Muscle layer of duodenum (tissue), 2 donors: ENCODE measurements around the gene SMG6.
"Not testable (repeated sequence)": the region's sequence is repeated elsewhere in the genome, so short reads cannot be mapped to it uniquely, and the experiment has no call there.

ENCODE experiments used
- H3K27ac ChIP-seq: one replicate; pipeline ENCODE4 v1.7.0; 2013; ENCODE audit warnings: mild to moderate bottlenecking, low read length
- H3K27me3 ChIP-seq: one replicate; pipeline ENCODE4 v1.7.0; 2013; ENCODE audit warnings: low read depth, mild to moderate bottlenecking, control low read depth, low read length
- H3K36me3 ChIP-seq, 2 donors: one replicate each; pipeline ENCODE4 v1.7.0; 2013; ENCODE audit warnings: low read length in 2 of 2, control low read depth in 1 of 2, mild to moderate bottlenecking in 1 of 2; ENCODE audit not compliant: insufficient read depth in 2 of 2, control insufficient read depth in 1 of 2
- H3K4me1 ChIP-seq, 2 donors: one replicate each; pipeline ENCODE4 v1.7.0; 2013; ENCODE audit warnings: low read length in 2 of 2, mild to moderate bottlenecking in 2 of 2, control low read depth in 1 of 2, moderate library complexity in 1 of 2; ENCODE audit not compliant: insufficient read depth in 2 of 2, control insufficient read depth in 1 of 2
- H3K4me3 ChIP-seq, 2 donors: one replicate each; pipeline ENCODE4 v1.7.0; 2013; ENCODE audit warnings: low read length in 2 of 2, low read depth in 1 of 2, mild to moderate bottlenecking in 1 of 2
- H3K9me3 ChIP-seq, 2 donors: one replicate each; pipeline ENCODE4 v1.7.0; 2013; ENCODE audit warnings: low read length in 2 of 2, control low read depth in 1 of 2, mild to moderate bottlenecking in 1 of 2; ENCODE audit not compliant: control insufficient read depth in 1 of 2
- donor health status: healthy.

SMG6 gene

DNA sequence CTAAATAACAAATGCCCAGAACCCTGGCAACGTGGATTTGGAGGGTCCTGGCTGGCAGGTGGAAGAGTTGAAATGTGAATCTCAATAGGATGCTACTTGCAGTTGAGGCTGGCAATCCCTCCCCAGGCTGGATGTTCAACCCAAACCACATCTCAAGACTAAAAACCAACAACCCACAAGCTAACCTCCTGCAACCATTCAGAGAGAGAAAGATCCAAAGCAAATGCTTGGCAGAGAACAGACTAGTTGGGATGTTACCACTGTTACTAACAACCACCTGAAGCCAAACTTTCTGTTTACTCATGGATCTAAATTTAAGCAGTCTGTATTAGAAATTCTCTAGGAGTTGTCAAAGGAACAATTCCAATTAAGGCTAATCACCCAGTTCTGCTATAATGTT is 27.9 kb downstream of the SMG6 start:
- no peaks in the 10 kb centered on the region for H3K9me3 ChIP-seq
- H3K27me3 ChIP-seq, result no peaks in the 10 kb centered on the region
- no peaks in the 10 kb centered on the region for H3K4me1 ChIP-seq
- peaks cover 22 to 31% of the 10 kb centered on the region in 2 donors for H3K36me3 ChIP-seq
- no peak overlapping the region for H3K27ac ChIP-seq
- no peak overlapping the region for H3K4me3 ChIP-seq

DNA sequence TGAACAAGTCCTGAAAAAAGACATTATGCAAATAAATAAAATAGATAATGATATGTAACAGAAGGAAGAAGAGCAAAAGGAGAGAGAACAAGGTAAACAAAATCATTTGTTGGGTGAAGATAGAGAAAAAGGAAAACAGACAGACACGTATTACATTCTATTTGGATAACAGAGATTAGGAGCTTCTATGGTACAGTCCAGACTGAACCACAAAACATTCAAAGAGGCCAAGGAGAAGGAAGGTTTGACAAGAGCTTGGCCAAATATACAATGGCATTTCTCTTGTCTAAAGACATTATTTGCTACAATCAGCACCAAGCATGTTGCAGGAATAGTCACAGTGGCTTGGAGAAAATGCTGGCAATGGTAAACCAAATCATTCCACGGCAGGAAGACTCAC is 29.2 kb downstream of the SMG6 start:
- H3K27me3 ChIP-seq, result no peaks in the 10 kb centered on the region
- no peak overlapping the region for H3K27ac ChIP-seq
- no peaks in the 10 kb centered on the region for H3K9me3 ChIP-seq
- peaks cover 18 to 30% of the 10 kb centered on the region in 2 donors for H3K36me3 ChIP-seq
- no peak overlapping the region for H3K4me3 ChIP-seq
- H3K4me1 ChIP-seq, result no peaks in the 10 kb centered on the region

DNA sequence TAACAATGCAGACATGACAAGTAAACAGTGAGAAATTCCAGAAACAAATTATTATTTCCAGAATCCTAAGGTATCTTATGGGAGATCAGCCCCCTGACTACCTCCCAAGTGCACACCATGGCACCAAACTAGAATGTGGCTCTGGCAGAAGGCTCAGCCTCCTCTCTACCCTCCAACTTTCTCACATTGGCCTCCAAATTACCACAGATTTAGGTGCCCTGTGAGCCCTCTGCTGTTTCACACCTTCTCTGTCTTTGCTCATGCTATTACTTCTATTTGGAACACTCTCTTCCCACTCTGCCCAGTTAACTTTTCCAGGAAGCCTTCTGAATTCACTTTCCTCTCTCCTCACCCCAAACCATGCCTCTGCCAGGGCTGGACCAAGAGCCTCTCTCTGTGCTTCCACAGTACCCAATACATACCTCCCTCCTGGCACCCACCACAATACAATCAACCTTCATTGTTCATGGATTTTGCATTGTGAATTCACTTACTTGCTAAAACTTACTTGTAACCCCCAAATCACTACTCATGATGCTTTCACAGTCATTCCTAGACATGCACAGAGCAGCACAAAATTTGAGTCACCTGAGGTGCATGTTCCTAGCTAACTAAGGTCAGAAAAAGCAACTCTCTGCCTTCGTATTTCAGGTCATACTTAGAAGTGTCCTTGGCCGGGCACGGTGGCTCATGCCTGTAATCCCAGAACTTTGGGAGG is 31.4 kb downstream of the SMG6 start:
- Histone ChIP-seq H3K27ac (no peak overlapping the region), H3K4me1 (no peaks in the 10 kb centered on the region), H3K4me3 (no peak overlapping the region), H3K27me3 (no peaks in the 10 kb centered on the region), H3K9me3 (no peaks in the 10 kb centered on the region), H3K36me3 (peaks cover 12 to 24% of the 10 kb centered on the region in 2 donors)

DNA sequence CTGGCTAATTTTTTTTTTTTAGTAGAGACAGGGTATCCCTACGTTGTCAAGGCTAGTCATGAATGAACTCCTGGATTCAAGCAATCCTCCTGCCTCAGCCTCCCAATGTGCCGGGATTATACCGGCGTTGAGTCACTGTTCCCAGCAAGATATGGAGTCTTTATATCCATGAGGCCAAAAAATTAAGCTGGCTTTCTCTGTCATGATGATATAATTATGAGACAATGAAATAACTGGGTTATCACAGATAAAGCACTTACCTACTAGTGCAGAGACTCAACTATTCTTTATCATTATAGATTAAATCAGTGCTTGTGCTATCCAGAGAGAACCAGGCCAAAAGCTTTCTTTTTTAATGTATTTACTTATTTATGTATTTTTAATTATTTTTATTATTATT is 36.2 kb downstream of the SMG6 start:
- Histone ChIP-seq H3K36me3 (peaks cover 7 to 8% of the 10 kb centered on the region in 2 donors), H3K9me3 (no peaks in the 10 kb centered on the region), H3K4me1 (peaks cover 18 to 19% of the 10 kb centered on the region in 2 donors), H3K4me3 (no peak overlapping the region), H3K27ac (peak overlapping the region; percentile 16), H3K27me3 (no peaks in the 10 kb centered on the region)

DNA sequence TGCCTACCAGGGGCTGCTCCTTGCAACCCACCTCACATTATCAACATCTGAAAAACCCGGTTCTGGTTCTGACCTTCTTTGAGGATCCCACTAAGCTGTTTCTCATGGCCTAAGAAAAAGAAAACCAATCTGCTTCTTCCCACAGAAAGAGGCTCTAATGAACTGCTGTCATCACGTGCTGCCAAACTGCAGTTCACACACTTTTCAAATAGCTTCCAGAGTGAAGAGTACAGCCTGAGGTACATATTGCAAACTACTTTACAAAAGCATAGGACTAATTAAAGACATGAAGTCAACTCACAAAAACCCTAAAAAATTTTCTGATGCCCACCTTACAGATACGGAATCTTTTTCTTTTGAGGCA is 36.7 kb downstream of the SMG6 start:
- peaks cover 7 to 8% of the 10 kb centered on the region in 2 donors for H3K36me3 ChIP-seq
- H3K27ac ChIP-seq, result peak overlapping the region; percentile 46
- H3K27me3 ChIP-seq, result no peaks in the 10 kb centered on the region
- peaks cover 18 to 24% of the 10 kb centered on the region in 2 donors for H3K4me1 ChIP-seq
- no peaks in the 10 kb centered on the region for H3K9me3 ChIP-seq
- H3K4me3 ChIP-seq, result no peak overlapping the region

DNA sequence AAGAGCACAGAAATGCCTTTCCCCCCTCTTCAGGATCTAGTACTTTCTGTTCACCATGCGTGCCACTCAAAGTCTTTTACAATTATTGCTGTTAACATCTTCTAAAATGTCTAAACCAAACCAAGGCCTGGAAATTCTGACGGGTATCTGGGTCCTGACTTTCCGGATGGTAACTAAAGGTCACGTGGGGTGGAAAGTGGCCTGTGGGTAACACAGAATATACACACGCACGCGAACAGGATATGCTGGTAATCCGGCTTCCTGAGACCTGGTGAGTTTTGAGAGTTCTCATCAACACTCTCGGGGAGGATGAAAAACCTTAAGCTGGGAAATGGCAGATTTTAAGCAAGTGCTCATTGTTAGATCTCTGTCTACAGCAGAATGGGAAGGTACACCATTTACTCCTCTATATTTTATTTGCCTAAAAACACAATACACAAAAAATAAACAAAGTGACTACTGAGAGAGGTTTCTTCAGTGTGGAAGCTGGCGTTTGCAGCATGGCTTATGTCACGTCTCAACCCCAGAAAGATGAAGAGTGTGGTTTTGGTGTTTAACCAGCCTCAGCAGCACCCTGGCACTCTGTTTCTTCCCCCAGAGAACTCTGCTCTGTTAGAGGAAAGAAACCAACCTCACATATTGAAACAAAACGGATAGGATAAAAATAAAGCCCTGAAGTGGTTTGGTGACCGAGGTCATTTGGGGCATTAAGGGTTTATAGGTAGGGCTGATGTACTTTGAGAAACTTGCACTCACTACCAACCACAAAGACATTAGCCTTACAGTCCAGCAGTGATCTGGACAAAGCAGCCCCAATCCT is 37.3 kb downstream of the SMG6 start:
- H3K27me3 ChIP-seq, result no peaks in the 10 kb centered on the region
- no peak overlapping the region for H3K4me3 ChIP-seq
- H3K4me1 ChIP-seq, result peaks cover 18 to 26% of the 10 kb centered on the region in 2 donors
- no peaks in the 10 kb centered on the region for H3K9me3 ChIP-seq
- peak overlapping the region; percentile 46 for H3K27ac ChIP-seq
- peaks cover 7 to 8% of the 10 kb centered on the region in 2 donors for H3K36me3 ChIP-seq

DNA sequence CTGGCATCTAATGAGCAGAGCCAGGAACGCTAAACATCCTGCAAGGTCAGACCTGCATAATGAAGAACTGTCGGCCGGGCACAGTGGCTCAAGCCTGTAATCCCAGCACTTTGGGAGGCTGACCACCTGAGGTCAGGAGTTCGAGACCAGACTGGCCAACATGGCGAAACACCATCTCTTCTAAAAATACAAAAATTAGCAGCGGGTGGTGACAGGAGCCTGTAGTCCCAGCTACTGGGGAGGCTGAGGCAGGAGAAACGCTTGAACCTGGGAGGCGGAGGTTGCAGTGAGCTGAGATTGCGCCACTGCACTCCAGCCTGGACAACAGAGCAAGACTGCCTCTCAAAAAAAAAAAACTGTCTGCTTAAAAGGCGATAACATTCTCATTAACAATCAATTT is 38.4 kb downstream of the SMG6 start:
- peaks cover 18 to 26% of the 10 kb centered on the region in 2 donors for H3K4me1 ChIP-seq
- not testable (repeated sequence) for H3K36me3 ChIP-seq, H3K27me3 ChIP-seq, H3K9me3 ChIP-seq, H3K4me3 ChIP-seq
- H3K27ac ChIP-seq, result peak overlapping the region; percentile 42

DNA sequence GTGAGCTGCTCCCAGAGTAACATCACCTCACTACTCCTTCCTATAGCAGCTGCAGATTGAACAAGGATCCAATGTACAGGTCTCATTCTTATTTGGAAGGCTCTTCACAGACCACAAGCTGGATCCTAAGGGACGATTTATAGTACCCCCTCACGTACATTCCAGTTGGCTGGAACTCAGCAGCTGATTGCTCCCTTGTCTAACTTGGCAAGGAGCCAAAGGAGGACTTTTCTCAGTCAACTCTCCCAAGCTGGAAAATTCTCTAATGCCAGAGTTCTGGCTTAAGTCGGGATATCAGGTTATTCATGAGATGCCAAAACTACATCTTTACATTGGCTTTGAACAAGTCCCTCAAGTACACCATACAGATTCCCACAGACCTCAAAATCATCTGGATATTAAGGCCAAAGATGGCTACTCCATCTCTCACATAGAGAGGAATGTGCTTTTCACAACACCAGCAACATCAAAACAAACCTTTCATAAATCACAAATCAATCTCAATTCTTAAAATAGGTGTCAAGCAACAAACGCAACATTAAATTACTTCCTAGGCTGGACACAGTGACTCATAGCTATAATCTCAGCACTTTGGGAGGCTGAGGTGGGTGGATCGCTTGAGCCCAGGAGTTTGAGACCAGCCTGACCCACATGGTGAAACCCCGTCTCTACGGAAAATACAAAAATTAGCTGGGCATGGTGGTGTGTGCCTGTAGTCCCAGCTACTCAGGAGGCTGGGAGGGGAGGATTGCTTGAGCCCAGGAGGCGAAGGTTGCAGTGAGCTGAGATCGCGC is 39.3 kb downstream of the SMG6 start:
- H3K27ac ChIP-seq, result peak overlapping the region; percentile 67
- H3K36me3 ChIP-seq, result no peaks in the 10 kb centered on the region
- no peaks in the 10 kb centered on the region for H3K27me3 ChIP-seq
- no peak overlapping the region for H3K4me3 ChIP-seq
- H3K9me3 ChIP-seq, result no peaks in the 10 kb centered on the region
- peaks cover 18 to 26% of the 10 kb centered on the region in 2 donors for H3K4me1 ChIP-seq

DNA sequence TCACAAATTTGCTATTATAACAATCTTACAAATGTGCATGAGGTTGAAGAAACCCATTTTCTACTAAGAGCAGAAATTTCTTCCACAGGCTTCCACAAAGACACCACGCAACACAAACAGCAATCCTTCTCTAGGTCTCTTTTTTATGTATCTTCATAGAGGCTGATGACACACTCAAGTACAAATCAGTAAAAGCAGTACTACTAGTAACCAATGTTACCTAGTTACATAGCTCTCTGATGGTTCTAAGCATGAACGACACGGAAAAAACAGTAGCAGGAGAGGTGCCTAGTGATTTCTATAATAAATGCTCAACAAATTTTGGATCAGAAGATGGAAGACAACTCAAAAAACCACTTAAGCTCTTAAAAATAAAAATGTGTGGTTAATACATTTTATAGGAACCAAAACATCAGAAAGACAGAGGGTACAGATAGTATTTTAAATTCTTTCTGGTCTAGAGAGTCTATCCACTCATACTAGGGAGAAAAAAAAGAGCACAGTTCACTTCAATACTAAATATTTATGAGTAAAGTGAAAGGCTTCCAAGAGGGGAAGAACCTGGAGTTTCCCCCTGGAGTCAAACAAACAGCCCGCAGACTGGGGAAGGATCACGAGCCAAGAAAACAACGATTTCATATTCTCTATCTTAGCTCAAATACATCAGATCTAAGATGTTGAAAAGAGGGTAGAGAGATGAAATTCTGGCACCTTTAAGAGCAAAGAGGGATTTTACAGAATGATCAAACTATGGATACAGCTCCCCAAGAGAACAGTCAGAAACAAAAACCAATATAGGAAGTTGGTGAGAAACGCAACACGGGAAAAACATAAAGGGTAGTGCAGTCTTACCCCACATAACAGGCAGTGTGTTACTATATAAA is 40.2 kb downstream of the SMG6 start:
- Histone ChIP-seq H3K27ac (peak overlapping the region; percentile 67), H3K4me3 (no peak overlapping the region), H3K4me1 (peaks cover 18 to 26% of the 10 kb centered on the region in 2 donors), H3K27me3 (no peaks in the 10 kb centered on the region), H3K9me3 (no peaks in the 10 kb centered on the region), H3K36me3 (no peaks in the 10 kb centered on the region)

DNA sequence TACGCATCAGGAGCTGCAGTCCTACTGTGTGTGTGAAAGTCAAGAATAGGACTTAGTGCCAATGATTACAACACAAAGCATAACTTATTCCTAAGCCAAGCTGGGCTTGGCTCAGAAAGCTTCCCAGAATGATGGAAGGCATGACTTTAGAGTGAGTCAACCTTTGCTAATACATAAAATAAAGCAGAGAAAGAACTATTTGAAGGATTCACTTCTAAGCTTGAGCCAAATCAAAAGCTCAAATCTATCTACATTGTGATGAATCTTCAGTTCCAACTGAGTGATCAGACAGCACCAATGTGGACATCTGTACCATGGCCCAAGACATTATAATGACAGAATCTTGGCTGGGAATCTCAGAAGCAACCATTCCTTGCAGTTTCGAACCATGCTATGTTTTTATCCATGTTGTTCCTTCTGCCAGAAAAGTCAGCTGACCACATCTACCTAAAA is 41.4 kb downstream of the SMG6 start:
- H3K27ac ChIP-seq, result no peak overlapping the region
- H3K36me3 ChIP-seq, result no peaks in the 10 kb centered on the region

More for the DNA sequence above, 41.4 kb downstream of the SMG6 start:
- no peaks in the 10 kb centered on the region for H3K27me3 ChIP-seq
- H3K9me3 ChIP-seq, result no peaks in the 10 kb centered on the region
- peaks cover 18 to 26% of the 10 kb centered on the region in 2 donors for H3K4me1 ChIP-seq
- H3K4me3 ChIP-seq, result no peak overlapping the region
